Spleen (tissue), 11 donors: ENCODE measurements around the gene MEIS1. TPM values are rescaled to one million over a fixed set of nuclear protein-coding genes. Genes with fewer than 3 reads are reported as not detected.

Source experiments
- DNase-seq: peaks from one replicate; pipeline ENCODE4 v3.0.0-alpha.2; 2020
- H3K27ac ChIP-seq, 8 donors: fragments of 200-600 bp; sonication (generic) in 7 of 8; 1 replicate in 4 of 8; 2 replicates in 4 of 8; pipeline versions ENCODE4 v1.5.0 to v1.8.0; 2016 to 2021; ENCODE audit warnings: inconsistent platforms in 4 of 8, mild to moderate bottlenecking in 4 of 8, moderate library complexity in 1 of 8
- H3K27me3 ChIP-seq, 7 donors: fragments of 200-600 bp; sonication (generic) in 6 of 7; replicated peaks in 1 of 7; 1 replicate in 4 of 7; 2 replicates in 3 of 7; pipeline versions ENCODE4 v1.5.0 to v1.8.0; 2016 to 2021; ENCODE audit warnings: inconsistent platforms in 3 of 7, mild to moderate bottlenecking in 1 of 7
- H3K36me3 ChIP-seq, 6 donors: fragments of 200-600 bp; sonication (generic) in 5 of 6; 1 replicate in 4 of 6; 2 replicates in 2 of 6; pipeline versions ENCODE4 v1.5.0 to v1.8.0; 2016 to 2021; ENCODE audit warnings: inconsistent platforms in 2 of 6
- H3K4me1 ChIP-seq, 6 donors: fragments of 200-600 bp; sonication (generic) in 5 of 6; 1 replicate in 3 of 6; 2 replicates in 3 of 6; pipeline versions ENCODE4 v1.5.0 to v1.8.0; 2016 to 2021; ENCODE audit warnings: inconsistent platforms in 3 of 6
- H3K4me3 ChIP-seq, 8 donors: fragments of 200-600 bp; sonication (generic) in 7 of 8; 1 replicate in 4 of 8; 2 replicates in 4 of 8; pipeline versions ENCODE4 v1.5.0 to v1.8.0; 2016 to 2021; ENCODE audit warnings: inconsistent platforms in 4 of 8, mild to moderate bottlenecking in 4 of 8, moderate library complexity in 2 of 8
- H3K9me3 ChIP-seq, 8 donors: fragments of 200-600 bp; sonication (generic) in 7 of 8; 1 replicate in 4 of 8; 2 replicates in 4 of 8; pipeline versions ENCODE4 v1.5.0 to v1.8.0; 2016 to 2021; ENCODE audit warnings: inconsistent platforms in 4 of 8
- POLR2A ChIP-seq, 3 donors: fragments of 450-650 bp; IDR thresholded peaks; one replicate each; pipeline ENCODE4 v1.5.1; 2017; ENCODE audit warnings: antibody characterized with exemption in 3 of 3, mild to moderate bottlenecking in 1 of 3
- POLR2AphosphoS5 ChIP-seq, 3 donors: sonication (generic); formaldehyde crosslinking; IDR thresholded peaks; one replicate each; pipeline ENCODE4 v1.5.1; 2017; ENCODE audit warnings: antibody characterized with exemption in 3 of 3
- WGBS, 5 donors: extraction: QIAGEN DNeasy Blood & Tissue Kit in 3 of 5; methylation state at CpG; one replicate each; pipeline versions ENCODE4 v1.1.5 to v1.1.7; 2013 to 2018; 5-methylcytosine and 5-hydroxymethylcytosine counted together
- intact Hi-C: fragments of 100-400 bp; cut with DNase I; formaldehyde crosslinking; loops from one replicate; pipeline ENCODE4 v1.15.0; 2023; ENCODE audit warnings: low total_unique reads
- polyA plus RNA-seq, 3 donors: library from polyadenylated mRNA; stranded (reverse); fragments of 200-250 nt; gene quantifications; one replicate each; pipeline ENCODE4 v1.2.1, GENCODE V29; 2013
- total RNA-seq, 7 donors: library from RNA; depleted of rRNA in 3 of 7; stranded (reverse); fragments of >200 nt in 3 of 7; fragmentation: NEBNext Ultra II Directional in 4 of 7; extraction: Animal tissue kit (Norgen Biotek cat#: 25700) in 4 of 7; gene quantifications; one replicate each; pipeline versions ENCODE4 v1.1.0 to v1.2.1, GENCODE V29; 2016 to 2021
- TF ChIP-seq, protein P1 (sequence below), 11 experiments: fragments of 200-600 bp in 7 of 11; fragments of 450-650 bp in 4 of 11; sonication (generic) in 4 of 11; IDR thresholded peaks in 8 of 11; conservative IDR thresholded peaks in 3 of 11; 1 replicate in 7 of 11; 2 replicates in 4 of 11; pipeline versions ENCODE4 v1.4.0 to v1.8.0; 2016 to 2021; ENCODE audit warnings: antibody characterized with exemption in 11 of 11, inconsistent platforms in 4 of 11, mild to moderate bottlenecking in 1 of 11
- donor health status: healthy with polysubstance abuse.
- donor health status: DM: no; HTN: no; CAD: no; lungs with moderate emphysema.
- donor health status: DM: no; HTN: no; CAD: no.
- donor health status: Bipolar disorder and iron deficiency.
- donor health status: healthy.
- donor health status: DM: no; HTN: no; CAD: no.
- donor health status: DM: yes; HTN: yes; CAD: no.

The MEIS1 gene
- total and polyA plus RNA-seq, 10 donors: 13.1 to 81.4 (median 28.2) TPM

DNA sequence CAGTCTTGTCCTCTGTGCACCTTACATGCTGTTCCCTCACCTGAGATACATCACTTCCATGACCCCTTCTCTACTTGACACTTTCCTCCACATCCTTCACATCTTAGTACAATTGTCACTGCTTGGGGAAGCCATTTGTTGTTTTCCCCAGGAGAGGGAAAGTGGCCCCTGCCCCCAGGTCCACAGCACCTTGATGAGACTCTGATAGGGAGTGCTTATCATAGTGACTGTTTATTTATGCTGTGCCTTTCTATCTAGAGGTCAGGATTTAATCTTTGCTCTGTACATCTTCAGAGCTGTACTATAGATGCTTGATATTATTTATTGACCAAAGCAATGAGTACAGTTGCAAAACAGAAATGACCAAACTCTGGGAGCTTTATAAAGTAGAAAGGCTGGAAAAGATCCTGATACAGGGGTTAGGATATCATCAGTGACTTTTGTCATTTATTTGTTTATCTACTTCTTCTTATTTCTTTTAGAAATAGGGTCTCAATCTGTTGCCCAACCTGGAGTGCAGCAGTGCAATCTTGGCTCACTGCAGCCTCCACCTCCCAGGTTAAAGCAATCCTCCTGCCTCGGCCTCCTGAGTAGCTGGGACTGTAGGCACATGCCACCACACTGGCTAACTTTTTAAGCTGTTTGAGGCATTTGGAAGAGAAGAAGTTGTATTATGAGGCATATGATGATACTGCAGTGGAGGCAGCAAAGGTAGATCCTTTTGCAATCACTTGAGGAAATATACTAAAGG, 94.2 kb downstream of the MEIS1 start:
- Histone ChIP-seq H3K9me3 (no peaks in the 10 kb centered on the region), H3K27me3 (no peaks in the 10 kb centered on the region), H3K4me3 (no peak overlapping the region), H3K4me1 (no peaks in the 10 kb centered on the region), H3K36me3 (no peaks in the 10 kb centered on the region), H3K27ac (no peak overlapping the region)
- WGBS, 5 donors: 76 to 96% (median 84%) methylated on average over 1 of the region's 1 CpG
- TF ChIP-seq POLR2AphosphoS5 (IDR thresholded peaks at IDR 0.05): no peak
- TF ChIP-seq POLR2A (IDR thresholded peaks at IDR 0.05): no peak
- TF ChIP-seq, protein P1, sequence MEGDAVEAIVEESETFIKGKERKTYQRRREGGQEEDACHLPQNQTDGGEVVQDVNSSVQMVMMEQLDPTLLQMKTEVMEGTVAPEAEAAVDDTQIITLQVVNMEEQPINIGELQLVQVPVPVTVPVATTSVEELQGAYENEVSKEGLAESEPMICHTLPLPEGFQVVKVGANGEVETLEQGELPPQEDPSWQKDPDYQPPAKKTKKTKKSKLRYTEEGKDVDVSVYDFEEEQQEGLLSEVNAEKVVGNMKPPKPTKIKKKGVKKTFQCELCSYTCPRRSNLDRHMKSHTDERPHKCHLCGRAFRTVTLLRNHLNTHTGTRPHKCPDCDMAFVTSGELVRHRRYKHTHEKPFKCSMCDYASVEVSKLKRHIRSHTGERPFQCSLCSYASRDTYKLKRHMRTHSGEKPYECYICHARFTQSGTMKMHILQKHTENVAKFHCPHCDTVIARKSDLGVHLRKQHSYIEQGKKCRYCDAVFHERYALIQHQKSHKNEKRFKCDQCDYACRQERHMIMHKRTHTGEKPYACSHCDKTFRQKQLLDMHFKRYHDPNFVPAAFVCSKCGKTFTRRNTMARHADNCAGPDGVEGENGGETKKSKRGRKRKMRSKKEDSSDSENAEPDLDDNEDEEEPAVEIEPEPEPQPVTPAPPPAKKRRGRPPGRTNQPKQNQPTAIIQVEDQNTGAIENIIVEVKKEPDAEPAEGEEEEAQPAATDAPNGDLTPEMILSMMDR (IDR thresholded peaks at IDR 0.05 in 8 of 11, conservative IDR thresholded peaks at IDR 0.05 in 3 of 11): no peak
- intact Hi-C loops: no loop called here
- DNase-seq: no peak

DNA sequence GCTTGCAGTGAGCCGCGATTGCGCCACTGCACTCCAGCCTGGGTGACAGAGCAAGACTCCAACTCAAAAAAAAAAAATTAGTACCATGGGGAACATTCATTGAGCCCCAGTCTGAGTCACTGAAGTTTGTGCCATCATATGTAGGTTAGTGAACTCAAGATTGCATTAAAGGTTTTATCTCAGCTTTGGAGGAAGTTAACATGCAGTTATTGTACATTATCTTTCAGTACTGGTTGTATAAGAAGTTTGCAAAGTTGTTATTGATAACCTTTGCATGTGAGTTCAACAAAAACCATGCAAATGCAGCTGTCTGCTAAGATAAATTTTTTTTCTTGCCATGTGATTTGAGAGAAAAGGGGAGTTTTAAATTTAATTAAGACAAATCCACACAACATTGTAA, 95.7 kb downstream of the MEIS1 start:
- Histone ChIP-seq H3K27ac (no peak overlapping the region), H3K4me3 (no peak overlapping the region), H3K27me3 (no peaks in the 10 kb centered on the region), H3K4me1 (no peaks in the 10 kb centered on the region), H3K36me3 (no peaks in the 10 kb centered on the region), H3K9me3 (no peaks in the 10 kb centered on the region)
- whole genome bisulfite sequencing, 5 donors: 89 to 100% (median 94%) methylated on average over 3 of the region's 3 CpGs
- intact Hi-C loops: no loop called here
- DNase-seq: no peak
- TF ChIP-seq, protein P1 (IDR thresholded peaks at IDR 0.05 in 8 of 11, conservative IDR thresholded peaks at IDR 0.05 in 3 of 11): no peak
- TF ChIP-seq POLR2A (IDR thresholded peaks at IDR 0.05): no peak
- no peak for TF ChIP-seq POLR2AphosphoS5 (IDR thresholded peaks at IDR 0.05)

DNA sequence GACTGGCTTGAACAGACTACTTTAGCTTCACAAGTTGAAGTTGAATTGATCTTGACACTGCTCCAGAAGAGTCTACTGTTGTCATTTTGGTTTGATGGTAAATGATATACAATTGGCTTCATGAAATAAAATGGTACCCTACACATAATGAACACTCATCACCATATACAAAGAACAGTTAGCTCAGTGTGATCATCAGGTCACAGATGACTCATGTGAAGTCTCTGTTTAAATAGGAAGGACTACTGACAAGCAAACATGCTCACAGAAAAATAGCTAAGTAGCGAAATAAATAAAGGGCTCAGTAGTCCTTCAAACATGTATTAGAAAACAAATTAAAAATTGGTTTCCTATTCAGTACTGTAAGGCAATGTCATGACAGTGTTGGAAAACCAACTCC, 96.2 kb downstream of the MEIS1 start:
- H3K4me1 ChIP-seq: no peaks in the 10 kb centered on the region
- H3K4me3 ChIP-seq: no peak overlapping the region
- no peak for DNase-seq
- H3K27me3 ChIP-seq: no peaks in the 10 kb centered on the region
- no peaks in the 10 kb centered on the region for H3K9me3 ChIP-seq
- 86 to 98% (median 94%) methylated on average over 1 of the region's 1 CpG for WGBS, 5 donors
- TF ChIP-seq, protein P1 (IDR thresholded peaks at IDR 0.05 in 8 of 11, conservative IDR thresholded peaks at IDR 0.05 in 3 of 11): no peak
- TF ChIP-seq POLR2AphosphoS5 (IDR thresholded peaks at IDR 0.05) (no peak), POLR2A (IDR thresholded peaks at IDR 0.05) (no peak)
- intact Hi-C loops: no loop called here
- no peaks in the 10 kb centered on the region for H3K36me3 ChIP-seq
- H3K27ac ChIP-seq: no peak overlapping the region

DNA sequence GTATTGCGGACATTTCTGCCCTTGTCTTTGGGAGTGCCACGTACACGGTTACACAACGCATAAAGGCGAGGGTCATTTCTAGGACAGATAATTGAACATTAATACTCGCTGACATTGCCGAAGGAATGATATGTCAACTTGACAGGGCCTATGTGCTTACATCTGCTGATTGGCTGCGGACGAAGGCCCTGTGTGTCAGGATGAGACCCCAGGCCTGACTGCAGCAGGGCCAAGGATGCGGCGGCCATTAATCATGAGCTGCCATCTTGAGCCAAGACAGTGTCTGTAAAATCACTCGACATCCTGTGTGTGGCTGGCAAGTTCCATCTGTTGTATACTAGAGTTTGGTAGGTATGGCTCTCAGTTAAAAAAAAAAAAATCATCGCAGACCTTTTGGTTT, 96.6 kb downstream of the MEIS1 start:
- WGBS, 5 donors: 91 to 93% (median 92%) methylated on average over 11 to 13 of the region's 13 CpGs
- Histone ChIP-seq H3K27me3 (no peaks in the 10 kb centered on the region), H3K4me1 (no peaks in the 10 kb centered on the region), H3K9me3 (no peaks in the 10 kb centered on the region), H3K36me3 (no peaks in the 10 kb centered on the region), H3K4me3 (no peak overlapping the region), H3K27ac (no peak overlapping the region)
- intact Hi-C loops: no loop called here
- no peak for DNase-seq
- TF ChIP-seq, protein P1 (IDR thresholded peaks at IDR 0.05 in 8 of 11, conservative IDR thresholded peaks at IDR 0.05 in 3 of 11): no peak
- no peak for TF ChIP-seq POLR2AphosphoS5 (IDR thresholded peaks at IDR 0.05)
- TF ChIP-seq POLR2A (IDR thresholded peaks at IDR 0.05): no peak
